Activated CD8-positive, alpha-beta memory T cell treated with anti-CD3 and anti-CD28 coated beads for 24 hours (primary cell): Measurements from ENCODE around the gene RNF5.
"Not testable (repeated sequence)": the region's sequence is repeated elsewhere in the genome, so short reads cannot be mapped to it uniquely, and the experiment has no call there.

Experiments
- DNase-seq: peaks from one replicate; pipeline ENCODE4 v3.0.0-alpha.2; 2020

Gene RNF5

GRCh38 chr6:32177788-32178546 is at the start of gene RNF5:
Gene RNF5, plus strand, starts transcription at chr6:32178405. Its CDS starts 107 bp downstream, at chr6:32178512.
- DNase-seq, result peak; percentile 91

GRCh38 chr6:32128751-32129296 is 49.4 kb upstream of the RNF5 start:
- peak; percentile 56 for DNase-seq

GRCh38 chr6:32129297-32130088 is 48.7 kb upstream of the RNF5 start:
- DNase-seq, result peak; percentile 59

- no peak for DNase-seq
Observed at GRCh38 chr6:32131439-32131948, 46.7 kb upstream of the RNF5 start.

GRCh38 chr6:32132110-32132509 is 46.1 kb upstream of the RNF5 start:
- no peak for DNase-seq

- DNase-seq, result no peak
Observed at GRCh38 chr6:32133786-32134185, 44.4 kb upstream of the RNF5 start.

- DNase-seq, result no peak
Observed at GRCh38 chr6:32137454-32137853, 40.8 kb upstream of the RNF5 start.

GRCh38 chr6:32139590-32139989 is 38.6 kb upstream of the RNF5 start:
- no peak for DNase-seq

GRCh38 chr6:32140420-32141046 is 37.7 kb upstream of the RNF5 start:
- no peak for DNase-seq

GRCh38 chr6:32144238-32144637 is 34.0 kb upstream of the RNF5 start:
- not testable (repeated sequence) for DNase-seq

GRCh38 chr6:32146287-32146686 is 31.9 kb upstream of the RNF5 start:
- DNase-seq, result no peak

GRCh38 chr6:32146687-32147086 is 31.5 kb upstream of the RNF5 start:
- DNase-seq, result no peak

GRCh38 chr6:32147401-32148132 is 30.6 kb upstream of the RNF5 start:
- no peak for DNase-seq

GRCh38 chr6:32148289-32149091 is 29.7 kb upstream of the RNF5 start:
- peak; percentile 89 for DNase-seq

GRCh38 chr6:32149092-32149755 is 29.0 kb upstream of the RNF5 start:
- DNase-seq, result no peak

- no peak for DNase-seq
Observed at GRCh38 chr6:32149932-32150870, 28.0 kb upstream of the RNF5 start.

GRCh38 chr6:32151181-32151862 is 26.9 kb upstream of the RNF5 start:
- no peak for DNase-seq

- DNase-seq, result peak; percentile 61
Observed at GRCh38 chr6:32151863-32152768, 26.1 kb upstream of the RNF5 start, which contains the start of gene PRRT1. Gene PRRT1, minus strand, starts transcription at chr6:32151939. Its CDS starts 112 bp downstream, at chr6:32151827.
